ENCODE data around the gene TJP2. TPM values are rescaled to one million over a fixed set of nuclear protein-coding genes. Genes with fewer than 3 reads are reported as not detected.
A peak's percentile ranks its signal among the peaks of the same experiment; 100 is the strongest.

TJP2 gene
- total RNA-seq, 2 donors from 2014 or later: 45.1 to 53.0 TPM

DNA sequence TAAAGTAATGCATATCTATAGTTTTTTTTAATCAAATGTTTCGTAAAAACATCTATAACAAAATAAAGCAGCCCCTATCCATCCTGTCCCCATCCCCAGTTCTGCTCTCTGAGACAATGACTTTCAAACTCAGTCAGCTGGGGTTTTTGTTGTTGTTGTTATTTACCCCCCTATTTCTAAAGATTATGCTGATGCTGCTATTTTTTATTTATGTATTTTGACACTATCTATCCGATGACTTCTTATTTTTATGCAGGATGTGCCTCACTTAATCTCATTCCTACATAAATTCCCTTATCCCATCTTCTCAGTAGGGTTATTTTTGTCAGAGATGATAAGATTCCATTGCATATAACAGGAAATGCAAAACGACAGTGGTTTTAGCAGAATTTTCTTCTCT, 105.7 kb downstream of the TJP2 start:
- no peaks in the 10 kb centered on the region for H3K27me3 Mint-ChIP-seq (ENCODE audit: insufficient read depth)
- Histone ChIP-seq H3K36me3 (ENCODE audit: control insufficient read depth, insufficient read depth, low read length) (no peaks in the 10 kb centered on the region), H3K9ac (ENCODE audit: extremely low read depth, low read length, poor library complexity, severe bottlenecking) (no peak overlapping the region), H3K4me1 (ENCODE audit: control insufficient read depth, insufficient read depth, low read length) (no peaks in the 10 kb centered on the region), H3K9me3 (ENCODE audit: control insufficient read depth, low read length) (peaks cover 18% of the 10 kb centered on the region), H3K4me3 (ENCODE audit: low read length) (no peak overlapping the region), H3K27me3 (ENCODE audit: control insufficient read depth, insufficient read depth, low read length, poor library complexity, severe bottlenecking) (no peaks in the 10 kb centered on the region), H3K27ac (ENCODE audit: low read depth, low read length) (no peak overlapping the region)
- H3K4me3 Mint-ChIP-seq: no peak overlapping the region
- H3K9me3 Mint-ChIP-seq: peaks cover 34% of the 10 kb centered on the region
- H3K4me1 Mint-ChIP-seq: peaks cover 21% of the 10 kb centered on the region
- whole genome bisulfite sequencing, 2 experiments (ENCODE audit: insufficient coverage in 1 of 2, insufficient read length in 1 of 2): 81 to 89% methylated on average over 1 to 3 of the region's 3 CpGs
- no peak overlapping the region for H3K27ac Mint-ChIP-seq
- H3K36me3 Mint-ChIP-seq (ENCODE audit: low read depth): peaks cover 8% of the 10 kb centered on the region
- TF ChIP-seq, protein P1, sequence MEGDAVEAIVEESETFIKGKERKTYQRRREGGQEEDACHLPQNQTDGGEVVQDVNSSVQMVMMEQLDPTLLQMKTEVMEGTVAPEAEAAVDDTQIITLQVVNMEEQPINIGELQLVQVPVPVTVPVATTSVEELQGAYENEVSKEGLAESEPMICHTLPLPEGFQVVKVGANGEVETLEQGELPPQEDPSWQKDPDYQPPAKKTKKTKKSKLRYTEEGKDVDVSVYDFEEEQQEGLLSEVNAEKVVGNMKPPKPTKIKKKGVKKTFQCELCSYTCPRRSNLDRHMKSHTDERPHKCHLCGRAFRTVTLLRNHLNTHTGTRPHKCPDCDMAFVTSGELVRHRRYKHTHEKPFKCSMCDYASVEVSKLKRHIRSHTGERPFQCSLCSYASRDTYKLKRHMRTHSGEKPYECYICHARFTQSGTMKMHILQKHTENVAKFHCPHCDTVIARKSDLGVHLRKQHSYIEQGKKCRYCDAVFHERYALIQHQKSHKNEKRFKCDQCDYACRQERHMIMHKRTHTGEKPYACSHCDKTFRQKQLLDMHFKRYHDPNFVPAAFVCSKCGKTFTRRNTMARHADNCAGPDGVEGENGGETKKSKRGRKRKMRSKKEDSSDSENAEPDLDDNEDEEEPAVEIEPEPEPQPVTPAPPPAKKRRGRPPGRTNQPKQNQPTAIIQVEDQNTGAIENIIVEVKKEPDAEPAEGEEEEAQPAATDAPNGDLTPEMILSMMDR (conservative IDR thresholded peaks at IDR 0.05): no peak
- no peak for DNase-seq

DNA sequence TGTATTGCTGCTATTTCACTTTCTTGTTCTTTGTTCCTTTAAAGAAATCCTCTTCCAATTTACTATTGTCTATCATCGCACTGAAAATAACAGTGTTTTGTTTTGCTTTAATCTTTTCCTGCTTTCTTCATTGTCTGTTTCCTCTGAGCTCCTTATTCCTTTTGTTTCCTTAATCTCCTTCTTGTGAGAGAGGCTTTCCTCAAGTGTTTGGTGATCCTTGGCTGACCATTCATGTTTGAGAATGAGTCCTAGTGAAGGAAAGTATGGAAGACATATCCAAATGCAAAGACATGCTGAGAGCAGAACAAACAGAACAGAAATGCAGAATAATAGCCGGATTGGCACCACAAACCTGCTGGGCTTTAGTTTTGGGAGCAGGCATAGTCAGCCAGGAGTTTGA, 108.9 kb downstream of the TJP2 start:
- Histone ChIP-seq H3K4me1 (ENCODE audit: control insufficient read depth, insufficient read depth, low read length) (no peaks in the 10 kb centered on the region), H3K27me3 (ENCODE audit: control insufficient read depth, insufficient read depth, low read length, poor library complexity, severe bottlenecking) (no peaks in the 10 kb centered on the region), H3K9ac (ENCODE audit: extremely low read depth, low read length, poor library complexity, severe bottlenecking) (no peak overlapping the region), H3K4me3 (ENCODE audit: low read length) (peak overlapping the region; percentile 19), H3K9me3 (ENCODE audit: control insufficient read depth, low read length) (peaks cover 12% of the 10 kb centered on the region), H3K27ac (ENCODE audit: low read depth, low read length) (no peak overlapping the region), H3K36me3 (ENCODE audit: control insufficient read depth, insufficient read depth, low read length) (no peaks in the 10 kb centered on the region)
- peak overlapping the region; percentile 6 for H3K27ac Mint-ChIP-seq
- H3K27me3 Mint-ChIP-seq (ENCODE audit: insufficient read depth): no peaks in the 10 kb centered on the region
- peaks cover 11% of the 10 kb centered on the region for H3K36me3 Mint-ChIP-seq (ENCODE audit: low read depth)
- WGBS, 2 experiments (ENCODE audit: insufficient coverage in 1 of 2, insufficient read length in 1 of 2): 17 to 30% methylated on average over 1 to 2 of the region's 2 CpGs
- H3K9me3 Mint-ChIP-seq: peaks cover 25% of the 10 kb centered on the region
- DNase-seq: no peak
- peaks cover 24% of the 10 kb centered on the region for H3K4me1 Mint-ChIP-seq
- H3K4me3 Mint-ChIP-seq: no peak overlapping the region
- TF ChIP-seq, protein P1 (conservative IDR thresholded peaks at IDR 0.05): no peak

DNA sequence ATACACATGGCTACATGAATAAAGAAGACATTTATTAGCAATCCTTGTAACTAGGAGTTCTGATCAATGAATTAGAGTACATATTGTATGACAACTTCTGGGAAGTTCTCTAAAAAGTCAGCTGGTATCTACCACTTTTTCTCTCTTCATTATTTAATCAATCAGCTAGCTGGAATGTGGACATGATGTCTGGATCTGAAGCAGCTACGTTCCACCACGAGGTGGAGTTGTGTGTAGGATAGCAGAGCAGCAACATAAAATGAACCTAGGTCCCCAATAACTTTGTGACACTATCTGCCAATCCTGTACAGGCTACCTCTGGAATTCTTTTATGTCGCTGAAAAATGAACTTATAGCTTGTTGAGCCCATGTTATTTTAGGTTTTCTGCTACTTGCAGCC, 118.0 kb downstream of the TJP2 start:
- Mint-ChIP-seq H3K9me3 (peaks cover 16% of the 10 kb centered on the region), H3K4me1 (peaks cover 18% of the 10 kb centered on the region), H3K36me3 (ENCODE audit: low read depth) (no peaks in the 10 kb centered on the region), H3K27ac (no peak overlapping the region), H3K4me3 (no peak overlapping the region), H3K27me3 (ENCODE audit: insufficient read depth) (peaks cover 1% of the 10 kb centered on the region)
- Histone ChIP-seq H3K4me3 (ENCODE audit: low read length) (no peak overlapping the region), H3K36me3 (ENCODE audit: control insufficient read depth, insufficient read depth, low read length) (no peaks in the 10 kb centered on the region), H3K27ac (ENCODE audit: low read depth, low read length) (no peak overlapping the region), H3K9ac (ENCODE audit: extremely low read depth, low read length, poor library complexity, severe bottlenecking) (no peak overlapping the region), H3K9me3 (ENCODE audit: control insufficient read depth, low read length) (no peaks in the 10 kb centered on the region), H3K27me3 (ENCODE audit: control insufficient read depth, insufficient read depth, low read length, poor library complexity, severe bottlenecking) (no peaks in the 10 kb centered on the region), H3K4me1 (ENCODE audit: control insufficient read depth, insufficient read depth, low read length) (peaks cover 2% of the 10 kb centered on the region)
- no peak for DNase-seq
- TF ChIP-seq, protein P1 (conservative IDR thresholded peaks at IDR 0.05): peak; percentile 20
- WGBS, 2 experiments (ENCODE audit: insufficient coverage in 1 of 2, insufficient read length in 1 of 2): 92 to 100% methylated on average over 1 to 3 of the region's 3 CpGs
